ENCODE measurements around the gene CSRNP3. TPM values are rescaled to one million over a fixed set of nuclear protein-coding genes. Genes with fewer than 3 reads are reported as not detected.

CSRNP3 gene
- total and polyA plus RNA-seq, 2 donors (not counting 1 experiment from before 2014, with no cell fraction given) = not detected

- no peak overlapping the region for H3K4me2 ChIP-seq (replicated peaks; ENCODE audit: low read depth, low read length, poor library complexity, severe bottlenecking)
- H3K27ac Mint-ChIP-seq = no peak overlapping the region
- no peak overlapping the region for H3K4me3 Mint-ChIP-seq
- no peak for DNase-seq
- H3K4me3 ChIP-seq (ENCODE audit: control extremely low read depth in 1 of 5, extremely low read depth in 1 of 5, insufficient read depth in 1 of 5, low read depth in 2 of 5, low read length in 4 of 5) = no peak overlapping the region
- no peaks in the 10 kb centered on the region for H3K9me3 Mint-ChIP-seq (ENCODE audit: insufficient read depth)
- peaks cover 0 to 3% (median 0%) of the 10 kb centered on the region in 4 experiments for H3K27me3 ChIP-seq (replicated peaks in 1 of 4; ENCODE audit: control extremely low read depth in 1 of 4, control insufficient read depth in 3 of 4, insufficient read depth in 4 of 4, low read length in 3 of 4)
- no peak overlapping the region for H3K27ac ChIP-seq (ENCODE audit: low read length in 2 of 2)
- no peak overlapping the region for H3K9ac ChIP-seq (ENCODE audit: low read length)
- intact Hi-C loops (cut with micrococcal nuclease) = no loop called here
- H4K20me1 ChIP-seq (ENCODE audit: control insufficient read depth, insufficient read depth, low read length, poor library complexity, severe bottlenecking) = no peaks in the 10 kb centered on the region
- H3K4me1 ChIP-seq (ENCODE audit: control insufficient read depth in 2 of 2, insufficient read depth in 2 of 2, low read length in 2 of 2) = no peaks in the 10 kb centered on the region
- H3K9me3 ChIP-seq (ENCODE audit: control extremely low read depth in 1 of 3, control insufficient read depth in 2 of 3, insufficient read depth in 1 of 3, low read length in 2 of 3) = no peaks in the 10 kb centered on the region
- H3K4me1 Mint-ChIP-seq = no peaks in the 10 kb centered on the region
- peaks cover 6% of the 10 kb centered on the region for H3K27me3 Mint-ChIP-seq
- H3K36me3 ChIP-seq (replicated peaks in 1 of 2; ENCODE audit: control extremely low read depth in 1 of 2, control insufficient read depth in 1 of 2, extremely low read depth in 1 of 2, insufficient read depth in 2 of 2, low read length in 1 of 2) = no peaks in the 10 kb centered on the region
- H3K79me2 ChIP-seq (ENCODE audit: control insufficient read depth, insufficient read depth, low read length) = no peaks in the 10 kb centered on the region
- CTCF ChIA-PET = no interaction called here
- POLR2A ChIA-PET = no interaction called here
- 74% methylated on average over 2 of the region's 4 CpGs for WGBS (ENCODE audit: insufficient coverage)
- no peak for TF ChIP-seq CTCF (IDR thresholded peaks at IDR 0.05)
- TF ChIP-seq EZH2 (IDR thresholded peaks at IDR 0.05; ENCODE audit: borderline replicate concordance, insufficient read depth, low read depth, low read length, poor library complexity, severe bottlenecking) = no peak
- no peak overlapping the region for H2AFZ ChIP-seq (ENCODE audit: insufficient read depth, low read depth, low read length, poor library complexity, severe bottlenecking)
- ATAC-seq (ENCODE audit: low read depth) = no peak
Observed at GRCh38 chr2:165634855-165635254, 165.4 kb downstream of the CSRNP3 start.

GRCh38 chr2:165635532-165635931 lies 166.0 kb downstream of the CSRNP3 start:
- no peak overlapping the region for H3K4me2 ChIP-seq (replicated peaks; ENCODE audit: low read depth, low read length, poor library complexity, severe bottlenecking)
- DNase-seq = no peak
- Mint-ChIP-seq H3K4me3 (no peak overlapping the region), H3K27me3 (peaks cover 3% of the 10 kb centered on the region), H3K9me3 (ENCODE audit: insufficient read depth) (no peaks in the 10 kb centered on the region), H3K27ac (no peak overlapping the region), H3K4me1 (no peaks in the 10 kb centered on the region)
- no peaks in the 10 kb centered on the region for H3K9me3 ChIP-seq (ENCODE audit: control extremely low read depth in 1 of 3, control insufficient read depth in 2 of 3, insufficient read depth in 1 of 3, low read length in 2 of 3)
- H3K9ac ChIP-seq (ENCODE audit: low read length) = no peak overlapping the region
- H4K20me1 ChIP-seq (ENCODE audit: control insufficient read depth, insufficient read depth, low read length, poor library complexity, severe bottlenecking) = no peaks in the 10 kb centered on the region
- no peak overlapping the region for H2AFZ ChIP-seq (ENCODE audit: insufficient read depth, low read depth, low read length, poor library complexity, severe bottlenecking)
- H3K27me3 ChIP-seq (replicated peaks in 1 of 4; ENCODE audit: control extremely low read depth in 1 of 4, control insufficient read depth in 3 of 4, insufficient read depth in 4 of 4, low read length in 3 of 4) = no peaks in the 10 kb centered on the region
- no CpG with 5 or more reads among the region's 1 CpG for WGBS (ENCODE audit: insufficient coverage)
- H3K79me2 ChIP-seq (ENCODE audit: control insufficient read depth, insufficient read depth, low read length) = no peaks in the 10 kb centered on the region
- H3K27ac ChIP-seq (ENCODE audit: low read length in 2 of 2) = no peak overlapping the region
- intact Hi-C loops (cut with micrococcal nuclease) = no loop called here
- no peak for ATAC-seq (ENCODE audit: low read depth)
- ChIA-PET POLR2A (no interaction called here), CTCF (no interaction called here)
- TF ChIP-seq CTCF (IDR thresholded peaks at IDR 0.05) (no peak), EZH2 (IDR thresholded peaks at IDR 0.05; ENCODE audit: borderline replicate concordance, insufficient read depth, low read depth, low read length, poor library complexity, severe bottlenecking) (no peak)
- H3K36me3 ChIP-seq (replicated peaks in 1 of 2; ENCODE audit: control extremely low read depth in 1 of 2, control insufficient read depth in 1 of 2, extremely low read depth in 1 of 2, insufficient read depth in 2 of 2, low read length in 1 of 2) = no peaks in the 10 kb centered on the region
- H3K4me1 ChIP-seq (ENCODE audit: control insufficient read depth in 2 of 2, insufficient read depth in 2 of 2, low read length in 2 of 2) = no peaks in the 10 kb centered on the region
- no peak overlapping the region for H3K4me3 ChIP-seq (ENCODE audit: control extremely low read depth in 1 of 5, extremely low read depth in 1 of 5, insufficient read depth in 1 of 5, low read depth in 2 of 5, low read length in 4 of 5)
